CD14-positive monocyte (primary cell): ENCODE data around the gene SLC39A10. TPM values are rescaled to one million over a fixed set of nuclear protein-coding genes. Genes with fewer than 3 reads are reported as not detected.
A peak's percentile ranks its signal among the peaks of the same experiment; 100 is the strongest.

Source experiments
- DNase-seq, 3 donors: peaks; one replicate each; pipeline ENCODE4 v3.0.0-alpha.2; 2011 to 2022
- H2AFZ ChIP-seq: 2 replicates; pipeline ENCODE4 v1.6.0; 2012; ENCODE audit warnings: mild to moderate bottlenecking, low read depth, low read length, inconsistent platforms; ENCODE audit not compliant: insufficient read depth, poor library complexity, severe bottlenecking
- H3K27ac ChIP-seq, 2 donors: 1 replicate in 1 of 2; 2 replicates in 1 of 2; pipeline ENCODE4 v1.5.1; 2012 to 2013; ENCODE audit warnings: low read length in 2 of 2, control low read depth in 1 of 2, inconsistent platforms in 1 of 2, low read depth in 1 of 2, mild to moderate bottlenecking in 1 of 2
- H3K27me3 ChIP-seq, 2 donors: one replicate each; pipeline versions ENCODE4 v1.6.0 to v1.6.1; 2011 to 2013; ENCODE audit warnings: low read length in 2 of 2; ENCODE audit not compliant: control insufficient read depth in 2 of 2, insufficient read depth in 2 of 2
- H3K36me3 ChIP-seq, 2 donors: replicated peaks in 1 of 2; 1 replicate in 1 of 2; 2 replicates in 1 of 2; pipeline versions ENCODE4 v1.5.1 to v1.6.1; 2012 to 2013; ENCODE audit warnings: low read length in 2 of 2, control low read depth in 1 of 2, inconsistent platforms in 1 of 2, mild to moderate bottlenecking in 1 of 2; ENCODE audit not compliant: insufficient read depth in 2 of 2, control insufficient read depth in 1 of 2
- H3K4me1 ChIP-seq, 2 donors: 1 replicate in 1 of 2; 2 replicates in 1 of 2; pipeline versions ENCODE4 v1.5.1 to v1.6.1; 2012 to 2013; ENCODE audit warnings: low read length in 2 of 2, control low read depth in 1 of 2, inconsistent platforms in 1 of 2, mild to moderate bottlenecking in 1 of 2, moderate library complexity in 1 of 2; ENCODE audit not compliant: insufficient read depth in 2 of 2, control insufficient read depth in 1 of 2
- H3K4me2 ChIP-seq: replicated peaks from 2 replicates; pipeline ENCODE3; 2012; ENCODE audit warnings: low read length, moderate library complexity, mild to moderate bottlenecking; ENCODE audit not compliant: poor library complexity, severe bottlenecking; ENCODE audit errors: extremely low read depth
- H3K4me3 ChIP-seq, 3 experiments: fragments of 200-600 bp in 1 of 3; sonication (generic) in 1 of 3; replicated peaks in 1 of 3; 1 replicate in 2 of 3; 2 replicates in 1 of 3; pipeline ENCODE4 v1.5.1; 2011 to 2013; ENCODE audit warnings: low read length in 3 of 3, mild to moderate bottlenecking in 3 of 3, control low read depth in 2 of 3, low read depth in 2 of 3, inconsistent platforms in 1 of 3, moderate library complexity in 1 of 3
- H3K79me2 ChIP-seq: 2 replicates; pipeline ENCODE4 v1.6.0; 2012; ENCODE audit warnings: mild to moderate bottlenecking, control low read depth, inconsistent platforms, low read length, moderate library complexity; ENCODE audit not compliant: insufficient read depth
- H3K9ac ChIP-seq: 2 replicates; pipeline ENCODE4 v1.6.0; 2017; ENCODE audit warnings: low read length, mild to moderate bottlenecking; ENCODE audit not compliant: insufficient read depth, poor library complexity, severe bottlenecking
- H3K9me3 ChIP-seq, 2 donors: replicated peaks in 1 of 2; 1 replicate in 1 of 2; 2 replicates in 1 of 2; pipeline versions ENCODE4 v1.5.1 to v1.6.1; 2012 to 2013; ENCODE audit warnings: low read length in 2 of 2, control low read depth in 1 of 2; ENCODE audit not compliant: control insufficient read depth in 1 of 2, insufficient read depth in 1 of 2
- H4K20me1 ChIP-seq: 2 replicates; pipeline ENCODE4 v1.6.0; 2012; ENCODE audit warnings: mild to moderate bottlenecking, low read length, control low read depth, moderate library complexity; ENCODE audit not compliant: insufficient read depth
- H3K27ac Mint-ChIP-seq, 7 donors: one replicate each; pipeline ENCODE4 v1.8.0; 2020; ENCODE audit warnings: mild to moderate bottlenecking in 7 of 7, mixed read lengths in 7 of 7, moderate library complexity in 6 of 7, inconsistent platforms in 2 of 7
- H3K27me3 Mint-ChIP-seq, 3 donors: one replicate each; pipeline ENCODE4 v1.8.0; 2021 to 2022; ENCODE audit warnings: low read depth in 3 of 3, mild to moderate bottlenecking in 3 of 3, mixed read lengths in 3 of 3, moderate library complexity in 3 of 3, inconsistent platforms in 1 of 3
- H3K36me3 Mint-ChIP-seq, 2 donors: one replicate each; pipeline ENCODE4 v1.8.0; 2020; ENCODE audit warnings: mixed read lengths in 2 of 2, inconsistent platforms in 1 of 2, mild to moderate bottlenecking in 1 of 2
- H3K4me1 Mint-ChIP-seq: one replicate; pipeline ENCODE4 v1.8.0; 2020; ENCODE audit warnings: mild to moderate bottlenecking, mixed read lengths
- H3K4me3 Mint-ChIP-seq, 2 donors: one replicate each; pipeline ENCODE4 v1.8.0; 2020; ENCODE audit warnings: mild to moderate bottlenecking in 2 of 2, mixed read lengths in 2 of 2, moderate library complexity in 1 of 2
- H3K9me3 Mint-ChIP-seq, 7 donors: one replicate each; pipeline ENCODE4 v1.8.0; 2020 to 2022; ENCODE audit warnings: mixed read lengths in 7 of 7, mild to moderate bottlenecking in 6 of 7, moderate library complexity in 6 of 7, inconsistent platforms in 2 of 7
- WGBS: methylation state at CpG from one replicate; pipeline ENCODE4 v1.1.5; 2013; ENCODE audit warnings: missing lambda C conversion rate; ENCODE audit not compliant: insufficient coverage; 5-methylcytosine and 5-hydroxymethylcytosine counted together
- intact Hi-C, 2 donors: fragments of 100-400 bp; cut with micrococcal nuclease; formaldehyde crosslinking; loops; one replicate each; pipeline versions ENCODE4 v1.15.0 to v1.15.1; 2023
- polyA plus RNA-seq, 3 donors: library from polyadenylated mRNA; depleted of rRNA in 1 of 3; unstranded in 2 of 3; stranded (reverse) in 1 of 3; fragments of 300-500 nt in 2 of 3; fragments of >200 nt in 1 of 3; fragmentation: Illumina TruSeq in 2 of 3; gene quantifications; 1 replicate in 2 of 3; 2 replicates in 1 of 3; pipeline ENCODE4 v1.2.3, GENCODE V29; 2012 to 2021
- TF ChIP-seq, protein P1 (sequence below): fragments of 200-600 bp; IDR thresholded peaks from one replicate; pipeline ENCODE4 v1.8.0; 2022; ENCODE audit warnings: antibody characterized with exemption, mild to moderate bottlenecking

The SLC39A10 gene
- polyA plus RNA-seq, 3 donors: 5.2 to 6.9 (median 5.2) TPM

GRCh38 chr2:195651046-195651445, 6.0 kb upstream of the SLC39A10 start:
- Histone ChIP-seq H3K4me2 (peak overlapping the region; percentile 66), H4K20me1 (no peaks in the 10 kb centered on the region), H3K9me3 (no peaks in the 10 kb centered on the region), H3K27me3 (no peaks in the 10 kb centered on the region), H2AFZ (no peak overlapping the region), H3K4me3 (peak overlapping the region; percentile 2 to 65 (median 8)), H3K9ac (no peak overlapping the region), H3K27ac (peak overlapping the region; percentile 90), H3K36me3 (no peaks in the 10 kb centered on the region), H3K79me2 (peaks cover 6% of the 10 kb centered on the region), H3K4me1 (peaks cover 66 to 76% of the 10 kb centered on the region in 2 donors)
- WGBS: no CpG with 5 or more reads among the region's 4 CpGs
- intact Hi-C loops: loop anchor here in 1 of 2 donors (10.0 kb wide), 2 partner anchors 76 to 156 kb away; no protein-coding TSS in a partner anchor
- Mint-ChIP-seq H3K27me3 (no peaks in the 10 kb centered on the region), H3K4me3 (peak overlapping the region; percentile 57 to 71), H3K36me3 (no peaks in the 10 kb centered on the region), H3K4me1 (peaks cover 67% of the 10 kb centered on the region), H3K27ac (peak overlapping the region; percentile 94 to 98 (median 96)), H3K9me3 (no peaks in the 10 kb centered on the region)
- TF ChIP-seq, protein P1, sequence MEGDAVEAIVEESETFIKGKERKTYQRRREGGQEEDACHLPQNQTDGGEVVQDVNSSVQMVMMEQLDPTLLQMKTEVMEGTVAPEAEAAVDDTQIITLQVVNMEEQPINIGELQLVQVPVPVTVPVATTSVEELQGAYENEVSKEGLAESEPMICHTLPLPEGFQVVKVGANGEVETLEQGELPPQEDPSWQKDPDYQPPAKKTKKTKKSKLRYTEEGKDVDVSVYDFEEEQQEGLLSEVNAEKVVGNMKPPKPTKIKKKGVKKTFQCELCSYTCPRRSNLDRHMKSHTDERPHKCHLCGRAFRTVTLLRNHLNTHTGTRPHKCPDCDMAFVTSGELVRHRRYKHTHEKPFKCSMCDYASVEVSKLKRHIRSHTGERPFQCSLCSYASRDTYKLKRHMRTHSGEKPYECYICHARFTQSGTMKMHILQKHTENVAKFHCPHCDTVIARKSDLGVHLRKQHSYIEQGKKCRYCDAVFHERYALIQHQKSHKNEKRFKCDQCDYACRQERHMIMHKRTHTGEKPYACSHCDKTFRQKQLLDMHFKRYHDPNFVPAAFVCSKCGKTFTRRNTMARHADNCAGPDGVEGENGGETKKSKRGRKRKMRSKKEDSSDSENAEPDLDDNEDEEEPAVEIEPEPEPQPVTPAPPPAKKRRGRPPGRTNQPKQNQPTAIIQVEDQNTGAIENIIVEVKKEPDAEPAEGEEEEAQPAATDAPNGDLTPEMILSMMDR: no peak
- peak in 2 of 3 donors; percentile 49 to 58 for DNase-seq

- H3K4me1 ChIP-seq: peaks cover 54 to 65% of the 10 kb centered on the region in 2 donors
- no peaks in the 10 kb centered on the region for H3K9me3 ChIP-seq
- no peak overlapping the region for H2AFZ ChIP-seq
- no peak overlapping the region for H3K4me2 ChIP-seq
- Mint-ChIP-seq H3K4me1 (peaks cover 59% of the 10 kb centered on the region), H3K36me3 (no peaks in the 10 kb centered on the region), H3K27ac (no peak overlapping the region), H3K9me3 (no peaks in the 10 kb centered on the region), H3K27me3 (peaks cover 0 to 2% (median 0%) of the 10 kb centered on the region in 3 donors), H3K4me3 (no peak overlapping the region)
- no peaks in the 10 kb centered on the region for H3K36me3 ChIP-seq
- no peaks in the 10 kb centered on the region for H4K20me1 ChIP-seq
- intact Hi-C loops: loop anchor here in 1 of 2 donors (10.0 kb wide), 2 partner anchors 78 to 158 kb away; no protein-coding TSS in a partner anchor
- TF ChIP-seq, protein P1: no peak
- H3K4me3 ChIP-seq: no peak overlapping the region
- DNase-seq: no peak
- H3K79me2 ChIP-seq: peaks cover 13% of the 10 kb centered on the region
- no peak overlapping the region for H3K27ac ChIP-seq
- H3K27me3 ChIP-seq: no peaks in the 10 kb centered on the region
- no peak overlapping the region for H3K9ac ChIP-seq
These were observed 4.1 kb upstream of the SLC39A10 start for GRCh38 chr2:195652911-195653310.
